Activated CD8-positive, alpha-beta memory T cell treated with anti-CD3 and anti-CD28 coated beads, Interleukin-2, amount 50 U/mL, for 1 hour (primary cell): ENCODE measurements around the gene CLASRP.

Experiments used
- DNase-seq: peaks from one replicate; pipeline ENCODE4 v3.0.0-alpha.2; 2020; ENCODE audit errors: extremely low read depth

CLASRP gene

DNA sequence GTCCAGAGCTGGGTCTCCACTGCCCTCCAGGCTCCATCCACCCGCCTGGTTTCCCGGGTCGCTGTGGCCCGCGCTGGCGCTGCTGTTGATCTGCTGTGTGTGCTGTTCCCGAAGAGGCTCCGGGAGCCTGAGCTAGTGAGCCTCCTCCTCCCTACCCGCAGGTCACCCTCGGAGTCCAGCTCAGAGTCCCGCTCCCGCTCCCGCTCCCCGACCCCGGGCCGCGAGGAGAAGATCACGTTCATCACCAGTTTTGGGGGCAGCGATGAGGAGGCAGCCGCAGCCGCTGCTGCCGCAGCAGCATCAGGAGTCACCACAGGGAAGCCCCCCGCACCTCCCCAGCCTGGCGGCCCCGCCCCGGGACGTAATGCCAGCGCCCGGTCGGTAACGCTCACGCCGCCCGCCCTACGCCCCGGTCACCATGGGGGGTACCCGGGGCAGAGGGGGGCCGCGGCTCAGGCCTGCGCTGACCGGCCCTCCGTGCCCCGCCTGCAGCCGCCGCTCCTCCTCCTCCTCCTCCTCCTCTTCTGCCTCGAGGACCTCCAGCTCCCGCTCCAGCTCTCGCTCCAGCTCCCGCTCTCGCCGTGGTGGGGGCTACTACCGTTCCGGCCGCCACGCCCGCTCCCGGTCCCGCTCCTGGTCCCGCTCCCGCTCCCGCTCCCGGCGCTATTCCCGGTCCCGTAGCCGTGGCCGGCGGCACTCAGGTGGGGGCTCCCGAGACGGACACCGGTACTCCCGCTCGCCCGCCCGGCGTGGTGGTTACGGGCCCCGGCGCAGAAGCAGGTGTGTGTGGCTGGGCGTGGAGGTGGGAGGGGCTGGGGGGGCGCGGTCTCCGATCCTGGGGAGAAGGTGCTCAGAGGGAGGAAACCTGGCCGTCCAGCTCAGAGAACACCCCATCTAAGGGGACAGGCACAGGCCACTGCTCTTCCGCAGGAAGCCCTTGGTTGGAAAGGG lies 25.3 kb downstream of the CLASRP start:
- DNase-seq = no peak

GRCh38 chr19:45066921-45067661 lies 28.2 kb downstream of the CLASRP start:
- no peak for DNase-seq

DNA sequence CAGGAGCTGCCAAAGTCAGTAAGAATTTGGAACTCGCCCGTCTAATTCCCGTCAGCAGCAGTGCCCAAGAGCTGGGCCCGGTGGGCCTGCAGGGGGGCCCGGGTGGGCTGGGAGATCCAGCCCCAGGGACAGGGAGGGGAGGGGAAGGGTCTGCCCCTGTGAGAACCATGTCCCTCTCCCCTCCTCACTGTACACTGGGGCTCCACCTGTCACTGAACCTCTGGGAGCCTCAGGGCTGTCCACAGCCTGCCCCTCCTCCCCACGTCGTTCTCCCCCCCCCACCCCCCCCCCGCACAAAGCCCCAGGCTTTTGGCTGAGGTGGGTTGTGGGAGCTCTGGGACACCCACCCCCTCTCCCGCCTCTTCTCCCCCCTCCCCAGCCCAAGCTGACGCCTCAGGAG lies 29.2 kb downstream of the CLASRP start:
- no peak for DNase-seq

GRCh38 chr19:45069056-45069455 lies 30.2 kb downstream of the CLASRP start:
- no peak for DNase-seq

- no peak for DNase-seq
Observed at GRCh38 chr19:45070214-45070613, 31.4 kb downstream of the CLASRP start.

DNA sequence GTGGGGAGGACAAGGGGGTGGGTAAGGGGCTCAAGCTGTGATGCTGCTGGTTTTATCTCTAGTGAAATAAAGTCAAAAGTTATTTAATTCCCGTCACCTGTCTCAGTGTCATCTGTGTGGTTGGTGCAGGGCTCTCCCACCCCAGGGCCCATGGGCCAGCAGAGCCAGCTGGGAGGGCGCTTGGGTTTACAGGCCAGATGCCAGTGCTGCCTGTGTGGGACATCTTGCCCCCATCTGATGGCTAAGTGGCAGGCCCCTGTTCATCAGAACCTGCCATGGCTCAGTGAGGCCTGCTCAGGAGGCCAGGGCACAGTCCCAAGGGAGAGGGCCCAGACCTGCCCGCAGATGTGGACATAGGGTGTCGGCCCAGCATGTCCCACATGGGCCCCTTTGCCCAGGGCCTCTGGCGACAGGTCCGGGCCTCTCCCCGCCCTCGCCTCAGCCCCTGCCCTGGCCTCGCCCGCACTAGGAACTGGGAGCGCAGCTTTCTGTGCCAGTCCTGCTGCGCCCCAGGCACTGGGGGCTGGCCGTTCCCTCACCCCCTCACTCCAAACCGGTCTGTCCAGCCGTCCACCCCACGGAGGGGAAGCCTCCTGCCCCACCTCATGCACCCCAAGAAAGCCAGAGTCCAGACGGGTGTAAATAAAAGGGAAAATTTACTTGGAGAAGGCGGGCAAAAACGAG lies 32.2 kb downstream of the CLASRP start:
- DNase-seq = no peak

DNA sequence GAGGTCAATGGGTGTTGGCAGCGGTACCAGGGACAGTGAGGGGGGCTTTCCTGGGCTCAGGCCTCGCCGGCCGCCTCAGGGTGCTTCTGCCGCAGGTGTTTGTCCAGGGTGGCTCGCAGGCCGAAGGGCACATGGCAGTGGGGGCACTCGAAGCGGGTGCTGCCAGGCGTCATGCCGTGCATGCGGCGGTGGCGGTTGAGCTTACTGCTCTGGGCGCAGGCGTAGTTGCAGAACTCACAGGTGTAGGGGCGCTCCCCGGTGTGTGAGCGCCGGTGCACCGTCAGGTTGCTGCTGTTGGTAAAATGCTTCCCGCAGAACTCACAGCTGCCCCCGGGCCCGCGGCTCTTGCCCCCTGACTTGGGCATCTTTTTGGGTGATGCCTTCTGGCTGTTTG lies 32.7 kb downstream of the CLASRP start:
- DNase-seq = no peak

GRCh38 chr19:45071969-45072790 lies 33.3 kb downstream of the CLASRP start:
- no peak for DNase-seq

DNA sequence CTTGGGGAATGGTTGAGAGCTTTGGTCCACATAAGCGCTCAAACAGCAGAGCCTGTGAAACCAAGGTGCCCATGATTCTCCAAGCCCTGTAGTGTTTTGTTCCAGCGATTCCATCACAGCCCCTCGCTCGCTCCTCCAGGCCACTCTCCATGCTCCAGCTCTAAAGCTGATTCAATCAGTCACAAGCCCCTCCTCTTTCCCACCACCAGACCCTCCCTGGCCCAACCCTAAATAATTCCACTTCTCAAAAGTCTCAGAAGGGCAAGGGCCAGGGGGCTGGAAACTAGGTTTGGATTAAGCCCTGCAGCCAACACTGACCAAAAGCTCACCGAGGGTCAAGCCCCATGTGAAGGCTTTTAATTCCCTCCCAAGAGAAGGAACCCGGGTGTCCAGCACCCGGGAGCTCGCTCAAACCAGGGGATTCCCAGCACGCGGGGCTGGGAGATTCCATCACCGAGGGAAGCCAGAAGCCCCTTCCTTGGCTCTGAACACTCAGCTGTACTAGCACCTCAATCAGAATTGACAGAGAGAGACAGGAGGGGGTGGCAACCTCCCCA lies 36.0 kb downstream of the CLASRP start:
- no peak for DNase-seq

GRCh38 chr19:45075301-45076028 lies 36.6 kb downstream of the CLASRP start:
- DNase-seq = no peak

GRCh38 chr19:45076029-45076850 lies 37.4 kb downstream of the CLASRP start, which contains the start of gene ZNF296:
Gene ZNF296 (minus strand): TSS chr19:45076478. CDS start chr19:45076373, 105 bp downstream.
- DNase-seq = peak; percentile 26

GRCh38 chr19:45076851-45077730 lies 38.2 kb downstream of the CLASRP start:
- no peak for DNase-seq

- DNase-seq = no peak
Observed at GRCh38 chr19:45078390-45079062, 39.7 kb downstream of the CLASRP start.

DNA sequence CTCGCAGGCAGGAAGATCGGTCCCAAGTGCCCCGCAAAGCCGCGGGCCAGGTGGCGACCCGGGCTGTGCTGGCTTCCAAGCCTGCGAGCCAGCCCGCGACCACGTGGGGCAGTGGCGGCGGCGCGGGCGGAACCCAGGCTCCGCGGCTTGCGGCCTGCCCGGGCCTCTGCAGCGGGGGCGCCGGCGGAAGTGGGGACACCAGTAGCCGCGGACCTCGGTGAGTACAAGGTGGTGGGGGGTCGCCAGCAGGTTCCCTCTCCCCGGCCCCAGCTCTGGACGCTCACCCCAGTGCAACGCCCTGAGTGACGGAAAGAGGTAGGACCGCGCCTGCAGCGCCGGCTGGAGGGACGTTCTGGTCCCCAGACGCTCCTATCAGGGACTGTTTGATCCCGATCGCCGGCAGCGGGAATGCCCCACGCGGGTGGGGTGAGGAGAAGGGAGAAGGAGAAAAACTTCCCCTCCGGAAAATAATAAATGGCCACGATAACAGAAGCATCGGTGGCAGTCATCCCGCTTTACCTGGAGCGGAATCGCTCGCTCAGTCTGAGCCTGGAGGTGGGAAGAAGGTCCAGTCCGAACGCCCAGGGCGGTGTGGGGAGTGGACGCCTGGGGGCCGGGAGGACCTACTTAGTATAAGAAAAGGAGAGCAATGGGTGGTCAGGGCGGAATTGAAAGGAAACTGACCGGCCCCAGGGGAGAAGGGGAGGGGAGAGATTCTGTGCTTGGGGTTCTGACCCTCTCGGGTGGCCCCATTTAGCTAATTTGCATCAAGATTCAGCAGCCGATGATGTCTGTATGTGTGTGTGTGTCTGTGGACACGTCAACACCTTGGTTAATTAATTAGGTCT lies 40.4 kb downstream of the CLASRP start, which contains the start of gene GEMIN7:
GEMIN7 (plus strand) TSS at position 198 of the 848 bp plus-strand sequence. CDS start 10,855 bp downstream, outside the sequence.
- peak; percentile 41 for DNase-seq

GRCh38 chr19:45079911-45080370 lies 41.1 kb downstream of the CLASRP start:
- DNase-seq = no peak

GRCh38 chr19:45082170-45082569 lies 43.3 kb downstream of the CLASRP start:
- DNase-seq = no peak

DNA sequence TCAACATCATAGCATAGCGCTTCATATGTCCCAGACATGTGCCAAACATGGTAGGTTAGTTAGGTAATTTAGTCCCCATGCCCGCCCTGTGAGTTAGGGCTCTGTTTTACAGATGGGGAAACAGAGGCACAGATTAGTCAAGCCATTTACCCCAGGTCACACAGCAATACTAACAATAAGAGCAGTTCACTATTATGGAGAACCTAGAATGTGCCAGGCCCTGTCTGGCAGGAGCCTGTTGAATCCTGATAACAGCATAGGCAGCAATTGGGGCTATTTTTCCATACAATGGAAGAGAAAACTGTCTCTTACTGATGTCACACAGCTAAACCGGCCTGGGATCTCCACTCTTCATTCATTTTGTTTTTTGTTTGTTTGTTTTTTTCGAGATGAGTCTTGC lies 47.6 kb downstream of the CLASRP start:
- DNase-seq = no peak
